GM12874 (cell line): ENCODE results near the gene ADGRG6.

Experiments used
- TF ChIP-seq, protein P1 (sequence below): IDR thresholded peaks from 2 replicates; pipeline ENCODE4 v1.5.1; 2011; ENCODE audit warnings: low read depth, mild to moderate bottlenecking, control low read depth, low read length, moderate library complexity; ENCODE audit not compliant: insufficient read depth

The ADGRG6 gene

GRCh38 chr6:142404751-142405150, 102.9 kb downstream of the ADGRG6 start:
- TF ChIP-seq, protein P1, sequence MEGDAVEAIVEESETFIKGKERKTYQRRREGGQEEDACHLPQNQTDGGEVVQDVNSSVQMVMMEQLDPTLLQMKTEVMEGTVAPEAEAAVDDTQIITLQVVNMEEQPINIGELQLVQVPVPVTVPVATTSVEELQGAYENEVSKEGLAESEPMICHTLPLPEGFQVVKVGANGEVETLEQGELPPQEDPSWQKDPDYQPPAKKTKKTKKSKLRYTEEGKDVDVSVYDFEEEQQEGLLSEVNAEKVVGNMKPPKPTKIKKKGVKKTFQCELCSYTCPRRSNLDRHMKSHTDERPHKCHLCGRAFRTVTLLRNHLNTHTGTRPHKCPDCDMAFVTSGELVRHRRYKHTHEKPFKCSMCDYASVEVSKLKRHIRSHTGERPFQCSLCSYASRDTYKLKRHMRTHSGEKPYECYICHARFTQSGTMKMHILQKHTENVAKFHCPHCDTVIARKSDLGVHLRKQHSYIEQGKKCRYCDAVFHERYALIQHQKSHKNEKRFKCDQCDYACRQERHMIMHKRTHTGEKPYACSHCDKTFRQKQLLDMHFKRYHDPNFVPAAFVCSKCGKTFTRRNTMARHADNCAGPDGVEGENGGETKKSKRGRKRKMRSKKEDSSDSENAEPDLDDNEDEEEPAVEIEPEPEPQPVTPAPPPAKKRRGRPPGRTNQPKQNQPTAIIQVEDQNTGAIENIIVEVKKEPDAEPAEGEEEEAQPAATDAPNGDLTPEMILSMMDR, result no peak

DNA sequence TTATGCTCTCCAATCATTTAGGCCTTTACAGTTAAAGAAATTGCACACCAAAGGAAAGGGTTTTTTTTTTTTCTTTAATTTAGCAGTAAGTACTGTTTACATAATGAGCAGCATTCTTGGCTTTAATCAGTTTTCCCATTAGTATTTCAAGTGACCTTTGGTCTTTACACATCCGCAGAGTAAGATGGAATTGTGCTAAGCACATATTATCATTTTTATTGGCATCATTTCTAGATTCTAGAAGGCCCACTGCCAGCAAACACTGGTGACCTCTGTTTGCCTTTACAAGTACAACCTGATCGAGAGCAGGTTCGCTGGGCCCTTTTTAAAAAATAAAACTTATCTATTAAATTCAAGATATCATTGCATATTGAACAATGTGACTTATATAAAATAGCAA, 104.3 kb downstream of the ADGRG6 start:
- TF ChIP-seq, protein P1, result no peak

- TF ChIP-seq, protein P1, result no peak
Observed at GRCh38 chr6:142407685-142408273, 106.0 kb downstream of the ADGRG6 start.

DNA sequence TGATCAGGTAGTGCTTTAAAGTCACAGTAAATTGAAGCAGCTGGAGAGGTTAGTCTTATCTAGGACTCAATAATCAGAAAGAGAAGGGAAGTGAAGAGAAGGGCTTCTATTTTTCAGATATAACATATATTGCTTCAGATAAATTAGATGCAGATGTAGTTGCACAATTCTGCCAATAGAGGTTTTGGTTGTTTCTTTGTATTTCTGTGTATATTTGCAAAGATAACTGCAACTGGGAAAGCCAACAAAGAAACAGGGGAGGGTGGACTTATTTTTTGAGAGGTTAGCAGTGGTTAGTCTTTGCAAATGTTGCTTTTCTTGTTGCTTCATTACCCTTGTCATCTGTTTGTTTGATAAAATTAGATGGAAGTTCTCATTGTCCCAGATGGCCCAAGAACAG, 106.6 kb downstream of the ADGRG6 start:
- TF ChIP-seq, protein P1, result no peak

DNA sequence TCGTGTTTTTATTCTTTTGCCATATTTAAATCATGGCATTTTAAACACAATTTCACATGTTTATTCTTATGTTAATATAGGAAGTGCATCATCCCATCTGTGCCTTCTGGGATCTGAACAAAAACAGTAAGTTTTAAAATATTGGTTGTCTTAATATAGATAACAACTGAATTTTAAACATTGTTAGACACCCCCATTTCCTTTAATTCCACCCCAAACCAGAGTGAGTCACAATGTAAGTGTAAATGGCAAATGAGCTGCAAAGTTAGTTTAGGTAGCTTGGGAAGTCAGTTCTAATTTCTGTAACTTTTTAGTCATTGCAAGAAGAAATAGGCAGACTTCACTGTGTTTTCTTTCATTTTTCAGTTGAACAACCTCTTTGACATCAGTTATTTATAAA, 108.0 kb downstream of the ADGRG6 start:
- TF ChIP-seq, protein P1, result no peak

DNA sequence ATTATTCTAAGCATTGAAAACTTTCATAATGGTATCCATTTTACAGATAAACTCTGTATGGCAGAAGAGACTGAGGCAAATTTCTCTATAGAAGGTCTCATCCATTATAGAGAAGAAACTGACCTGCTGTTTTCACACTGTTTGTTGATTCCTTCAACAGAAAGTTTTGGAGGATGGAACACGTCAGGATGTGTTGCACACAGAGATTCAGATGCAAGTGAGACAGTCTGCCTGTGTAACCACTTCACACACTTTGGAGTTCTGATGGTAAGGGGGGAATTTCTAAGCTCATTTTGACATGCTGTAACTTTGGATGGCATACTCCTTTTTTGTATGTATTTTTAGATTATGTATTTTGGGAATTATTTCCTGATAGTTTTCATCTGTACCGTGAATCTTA, 109.3 kb downstream of the ADGRG6 start:
- TF ChIP-seq, protein P1, result no peak

- TF ChIP-seq, protein P1, result no peak
Observed at GRCh38 chr6:142412241-142412640, 110.4 kb downstream of the ADGRG6 start.

GRCh38 chr6:142412658-142413057, 110.9 kb downstream of the ADGRG6 start:
- TF ChIP-seq, protein P1, result no peak
